ENCODE results near the gene GATB.

Gene GATB

DNA sequence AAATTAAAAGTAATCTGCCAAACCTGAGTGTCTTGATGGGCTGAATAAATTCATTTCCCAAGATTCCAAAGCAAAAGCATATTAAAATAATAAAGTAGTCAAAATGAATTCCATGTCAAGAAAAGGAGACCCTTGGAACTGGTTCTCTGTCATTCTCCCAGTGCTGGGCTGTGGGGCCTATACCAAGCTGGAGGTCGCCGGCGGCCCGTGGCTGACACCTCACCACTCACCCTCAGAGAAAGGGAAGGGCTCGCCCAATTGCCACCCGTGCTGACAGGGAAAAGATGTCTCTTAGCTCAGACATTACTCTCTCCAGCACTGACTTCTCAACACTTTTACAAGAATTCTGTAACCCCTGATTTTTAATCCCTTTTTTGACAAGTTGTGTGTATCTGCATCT is 51.7 kb downstream of the GATB start:
- H4K20me1 ChIP-seq (ENCODE audit: insufficient read depth) = no peaks in the 10 kb centered on the region
- no peak overlapping the region for H3K27ac ChIP-seq
- no peaks in the 10 kb centered on the region for H3K36me3 ChIP-seq (ENCODE audit: insufficient read depth)
- no peaks in the 10 kb centered on the region for H3K79me2 ChIP-seq (ENCODE audit: insufficient read depth, low read depth)
- H3K4me2 ChIP-seq = no peak overlapping the region
- TF ChIP-seq, protein P1, sequence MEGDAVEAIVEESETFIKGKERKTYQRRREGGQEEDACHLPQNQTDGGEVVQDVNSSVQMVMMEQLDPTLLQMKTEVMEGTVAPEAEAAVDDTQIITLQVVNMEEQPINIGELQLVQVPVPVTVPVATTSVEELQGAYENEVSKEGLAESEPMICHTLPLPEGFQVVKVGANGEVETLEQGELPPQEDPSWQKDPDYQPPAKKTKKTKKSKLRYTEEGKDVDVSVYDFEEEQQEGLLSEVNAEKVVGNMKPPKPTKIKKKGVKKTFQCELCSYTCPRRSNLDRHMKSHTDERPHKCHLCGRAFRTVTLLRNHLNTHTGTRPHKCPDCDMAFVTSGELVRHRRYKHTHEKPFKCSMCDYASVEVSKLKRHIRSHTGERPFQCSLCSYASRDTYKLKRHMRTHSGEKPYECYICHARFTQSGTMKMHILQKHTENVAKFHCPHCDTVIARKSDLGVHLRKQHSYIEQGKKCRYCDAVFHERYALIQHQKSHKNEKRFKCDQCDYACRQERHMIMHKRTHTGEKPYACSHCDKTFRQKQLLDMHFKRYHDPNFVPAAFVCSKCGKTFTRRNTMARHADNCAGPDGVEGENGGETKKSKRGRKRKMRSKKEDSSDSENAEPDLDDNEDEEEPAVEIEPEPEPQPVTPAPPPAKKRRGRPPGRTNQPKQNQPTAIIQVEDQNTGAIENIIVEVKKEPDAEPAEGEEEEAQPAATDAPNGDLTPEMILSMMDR (conservative IDR thresholded peaks at IDR 0.05; ENCODE audit: low read depth, low read length) = no peak
- H2AFZ ChIP-seq (ENCODE audit: low read depth) = no peak overlapping the region
- no peaks in the 10 kb centered on the region for H3K4me1 ChIP-seq (ENCODE audit: low read depth, poor library complexity, severe bottlenecking)
- H3K27me3 ChIP-seq (ENCODE audit: insufficient read depth, low read depth) = no peaks in the 10 kb centered on the region
- H3K4me3 ChIP-seq (IDR thresholded peaks at IDR 0.05; ENCODE audit: insufficient read depth, low read depth, low read length) = no peak overlapping the region
- no peak overlapping the region for H3K9ac ChIP-seq

DNA sequence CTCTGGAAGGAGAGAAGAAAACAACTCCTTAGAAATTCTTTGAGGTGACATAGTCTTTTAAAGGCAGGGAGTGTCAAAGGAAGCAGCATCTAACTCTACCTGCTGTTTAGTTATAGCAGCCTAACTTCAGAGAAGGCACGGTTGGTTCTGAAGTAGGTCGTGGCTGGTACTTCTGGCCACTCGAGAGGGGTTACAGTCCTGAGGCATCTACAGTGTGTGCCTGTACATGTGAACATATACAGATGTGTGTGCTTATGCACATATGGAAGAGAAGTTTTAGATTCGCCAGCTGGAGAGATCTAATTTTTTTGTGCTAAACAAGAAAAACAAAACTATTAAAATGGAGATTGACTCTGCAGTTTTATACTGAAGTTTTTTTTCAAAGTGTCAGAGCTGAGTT is 52.7 kb downstream of the GATB start:
- Histone ChIP-seq H3K4me3 (IDR thresholded peaks at IDR 0.05; ENCODE audit: insufficient read depth, low read depth, low read length) (no peak overlapping the region), H3K36me3 (ENCODE audit: insufficient read depth) (no peaks in the 10 kb centered on the region), H3K4me2 (no peak overlapping the region), H3K4me1 (ENCODE audit: low read depth, poor library complexity, severe bottlenecking) (no peaks in the 10 kb centered on the region), H3K27me3 (ENCODE audit: insufficient read depth, low read depth) (no peaks in the 10 kb centered on the region), H3K27ac (no peak overlapping the region), H3K79me2 (ENCODE audit: insufficient read depth, low read depth) (no peaks in the 10 kb centered on the region), H2AFZ (ENCODE audit: low read depth) (no peak overlapping the region), H4K20me1 (ENCODE audit: insufficient read depth) (no peaks in the 10 kb centered on the region), H3K9ac (no peak overlapping the region)
- TF ChIP-seq, protein P1 (conservative IDR thresholded peaks at IDR 0.05; ENCODE audit: low read depth, low read length) = no peak

DNA sequence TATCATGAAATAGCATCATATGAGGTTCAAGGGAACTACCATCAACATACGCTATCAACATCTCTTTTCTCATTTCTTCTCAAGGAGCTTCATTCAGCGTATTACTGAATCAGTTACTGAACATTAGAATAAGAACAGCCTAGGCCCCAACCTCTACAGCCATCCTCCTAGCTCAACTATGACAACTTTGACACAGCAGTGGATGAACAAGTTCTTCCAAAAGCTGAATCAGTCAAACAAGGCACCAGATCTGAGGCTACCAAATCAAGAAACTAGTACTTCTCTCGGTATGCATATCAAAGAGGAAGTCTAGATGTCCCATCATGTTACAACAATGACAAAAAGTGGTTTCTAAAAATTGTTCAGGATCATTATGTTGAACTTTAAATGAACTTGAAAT is 57.4 kb downstream of the GATB start:
- H3K27ac ChIP-seq = no peak overlapping the region
- H3K4me2 ChIP-seq = no peak overlapping the region
- H3K79me2 ChIP-seq (ENCODE audit: insufficient read depth, low read depth) = no peaks in the 10 kb centered on the region
- no peak overlapping the region for H2AFZ ChIP-seq (ENCODE audit: low read depth)
- TF ChIP-seq, protein P1 (conservative IDR thresholded peaks at IDR 0.05; ENCODE audit: low read depth, low read length) = no peak
- H4K20me1 ChIP-seq (ENCODE audit: insufficient read depth) = no peaks in the 10 kb centered on the region
- H3K36me3 ChIP-seq (ENCODE audit: insufficient read depth) = no peaks in the 10 kb centered on the region
- no peaks in the 10 kb centered on the region for H3K27me3 ChIP-seq (ENCODE audit: insufficient read depth, low read depth)
- no peaks in the 10 kb centered on the region for H3K4me1 ChIP-seq (ENCODE audit: low read depth, poor library complexity, severe bottlenecking)
- H3K9ac ChIP-seq = no peak overlapping the region
- H3K4me3 ChIP-seq (IDR thresholded peaks at IDR 0.05; ENCODE audit: insufficient read depth, low read depth, low read length) = no peak overlapping the region

DNA sequence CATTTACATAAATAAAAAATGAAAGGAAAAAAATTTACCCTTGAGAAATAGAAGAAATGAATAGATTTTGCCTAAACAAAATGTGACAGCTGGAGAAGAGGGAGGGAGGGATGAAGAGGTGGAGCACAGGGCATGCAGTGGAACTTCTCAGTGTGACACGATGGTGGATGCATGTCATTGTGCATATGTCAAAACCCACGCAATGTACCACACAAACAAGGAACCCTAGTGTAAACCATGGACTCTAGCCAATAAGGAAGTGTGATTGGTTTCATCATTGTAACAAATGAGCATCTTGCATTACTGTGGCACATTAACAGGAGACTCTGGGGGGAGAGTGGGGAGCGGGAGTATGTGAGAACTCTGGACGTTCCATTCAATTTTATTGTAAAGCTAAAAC is 58.6 kb downstream of the GATB start:
- Histone ChIP-seq H3K4me3 (IDR thresholded peaks at IDR 0.05; ENCODE audit: insufficient read depth, low read depth, low read length) (no peak overlapping the region), H3K36me3 (ENCODE audit: insufficient read depth) (no peaks in the 10 kb centered on the region), H3K4me1 (ENCODE audit: low read depth, poor library complexity, severe bottlenecking) (no peaks in the 10 kb centered on the region), H3K79me2 (ENCODE audit: insufficient read depth, low read depth) (no peaks in the 10 kb centered on the region), H3K27me3 (ENCODE audit: insufficient read depth, low read depth) (no peaks in the 10 kb centered on the region), H3K4me2 (no peak overlapping the region), H3K9ac (no peak overlapping the region), H4K20me1 (ENCODE audit: insufficient read depth) (no peaks in the 10 kb centered on the region), H3K27ac (no peak overlapping the region), H2AFZ (ENCODE audit: low read depth) (no peak overlapping the region)
- TF ChIP-seq, protein P1 (conservative IDR thresholded peaks at IDR 0.05; ENCODE audit: low read depth, low read length) = no peak

All from KMS-11 (cell line).